ENCODE results near the gene TMEM184A.
A peak's percentile ranks its signal among the peaks of the same experiment; 100 is the strongest.

DNA sequence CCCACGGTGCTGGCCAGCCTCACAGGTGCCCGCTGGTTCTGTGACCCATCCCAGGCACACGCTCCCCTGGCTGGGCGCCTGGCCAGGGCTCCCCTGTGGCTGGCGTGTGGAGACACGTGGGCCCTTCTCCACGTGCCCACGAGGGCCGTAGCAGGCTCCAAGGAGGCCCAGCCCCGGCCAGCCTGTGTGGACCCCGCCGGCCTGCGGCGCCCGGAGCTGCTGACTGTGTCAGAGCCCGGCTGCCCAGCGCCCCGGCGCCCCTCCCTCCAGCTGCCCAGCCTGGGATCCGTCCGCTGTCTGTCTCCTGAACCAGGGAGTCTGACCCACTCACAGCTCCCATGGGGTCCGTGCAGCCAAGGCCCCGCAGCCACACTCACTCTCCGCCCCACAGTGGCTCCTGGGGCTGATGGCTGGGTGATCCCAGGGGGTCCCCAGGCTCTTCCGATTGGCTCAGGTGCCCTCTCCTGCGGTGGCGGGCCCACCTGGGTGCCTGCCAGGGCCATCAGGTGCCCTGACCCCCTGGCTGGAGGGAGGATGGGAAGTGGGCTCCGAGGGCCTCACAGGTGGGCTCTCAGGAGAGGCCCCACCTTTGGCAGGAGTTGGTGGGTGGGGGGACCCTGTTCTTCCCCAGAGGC is 9.6 kb downstream of the TMEM184A start:
- TF ChIP-seq, protein P1, sequence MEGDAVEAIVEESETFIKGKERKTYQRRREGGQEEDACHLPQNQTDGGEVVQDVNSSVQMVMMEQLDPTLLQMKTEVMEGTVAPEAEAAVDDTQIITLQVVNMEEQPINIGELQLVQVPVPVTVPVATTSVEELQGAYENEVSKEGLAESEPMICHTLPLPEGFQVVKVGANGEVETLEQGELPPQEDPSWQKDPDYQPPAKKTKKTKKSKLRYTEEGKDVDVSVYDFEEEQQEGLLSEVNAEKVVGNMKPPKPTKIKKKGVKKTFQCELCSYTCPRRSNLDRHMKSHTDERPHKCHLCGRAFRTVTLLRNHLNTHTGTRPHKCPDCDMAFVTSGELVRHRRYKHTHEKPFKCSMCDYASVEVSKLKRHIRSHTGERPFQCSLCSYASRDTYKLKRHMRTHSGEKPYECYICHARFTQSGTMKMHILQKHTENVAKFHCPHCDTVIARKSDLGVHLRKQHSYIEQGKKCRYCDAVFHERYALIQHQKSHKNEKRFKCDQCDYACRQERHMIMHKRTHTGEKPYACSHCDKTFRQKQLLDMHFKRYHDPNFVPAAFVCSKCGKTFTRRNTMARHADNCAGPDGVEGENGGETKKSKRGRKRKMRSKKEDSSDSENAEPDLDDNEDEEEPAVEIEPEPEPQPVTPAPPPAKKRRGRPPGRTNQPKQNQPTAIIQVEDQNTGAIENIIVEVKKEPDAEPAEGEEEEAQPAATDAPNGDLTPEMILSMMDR (conservative IDR thresholded peaks at IDR 0.05; ENCODE audit: low read depth, low read length), result no peak
- peak; percentile 25; the same call in 1 of the 2 replicates for TF ChIP-seq POLR2A (IDR thresholded peaks at IDR 0.05; ENCODE audit: low read depth, low read length)
- no peak for TF ChIP-seq SMC3 (IDR thresholded peaks at IDR 0.05; ENCODE audit: low read depth, low read length)
- TF ChIP-seq MAFK (IDR thresholded peaks at IDR 0.05; ENCODE audit: low read depth, low read length), result no peak
- no peak for TF ChIP-seq BHLHE40 (IDR thresholded peaks at IDR 0.05; ENCODE audit: low read depth, low read length)
- no peak for TF ChIP-seq CEBPB (IDR thresholded peaks at IDR 0.05; ENCODE audit: low read depth, low read length)
- no peak for TF ChIP-seq MAZ (IDR thresholded peaks at IDR 0.05; ENCODE audit: borderline replicate concordance, low read depth, low read length)
- TF ChIP-seq CHD1 (IDR thresholded peaks at IDR 0.05; ENCODE audit: low read depth, low read length), result no peak
- TF ChIP-seq, protein P2, sequence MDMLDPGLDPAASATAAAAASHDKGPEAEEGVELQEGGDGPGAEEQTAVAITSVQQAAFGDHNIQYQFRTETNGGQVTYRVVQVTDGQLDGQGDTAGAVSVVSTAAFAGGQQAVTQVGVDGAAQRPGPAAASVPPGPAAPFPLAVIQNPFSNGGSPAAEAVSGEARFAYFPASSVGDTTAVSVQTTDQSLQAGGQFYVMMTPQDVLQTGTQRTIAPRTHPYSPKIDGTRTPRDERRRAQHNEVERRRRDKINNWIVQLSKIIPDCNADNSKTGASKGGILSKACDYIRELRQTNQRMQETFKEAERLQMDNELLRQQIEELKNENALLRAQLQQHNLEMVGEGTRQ (IDR thresholded peaks at IDR 0.05; ENCODE audit: low read depth, low read length), result no peak
- no peak for TF ChIP-seq FOS (IDR thresholded peaks at IDR 0.05; ENCODE audit: low read depth, low read length)
- no peak for TF ChIP-seq RAD21 (IDR thresholded peaks at IDR 0.05; ENCODE audit: low read length)
- TF ChIP-seq RCOR1 (IDR thresholded peaks at IDR 0.05; ENCODE audit: insufficient replicate concordance, low read length), result no peak
- no peak for TF ChIP-seq MXI1 (IDR thresholded peaks at IDR 0.05; ENCODE audit: borderline replicate concordance, low read depth, low read length)
